ENCODE measurements around the gene ZBP1. TPM values are rescaled to one million over a fixed set of nuclear protein-coding genes. Genes with fewer than 3 reads are reported as not detected.

ZBP1 gene
- total RNA-seq, 1 experiment from 2014 or later: not detected

GRCh38 chr20:57576002-57576401, 44.2 kb downstream of the ZBP1 start:
- BruUV-seq (replicated peaks): no TSS peak
- ChIA-PET CTCF (no interaction called here), POLR2A (no interaction called here), RAD21 (ENCODE audit: low non-redundant PET in 1 of 2, low total read pairs in 2 of 2, uncharacterized antibody in 2 of 2, unreplicated experiment in 2 of 2) (no interaction called here)
- Histone ChIP-seq H3K9ac (ENCODE audit: low read length) (no peak overlapping the region), H3K79me2 (ENCODE audit: insufficient read depth, low read length) (no peaks in the 10 kb centered on the region), H3K9me2 (ENCODE audit: insufficient read depth) (no peaks in the 10 kb centered on the region), H3K9me3 (ENCODE audit: control insufficient read depth in 1 of 2, insufficient read depth in 1 of 2, low read depth in 1 of 2, low read length in 2 of 2) (no peaks in the 10 kb centered on the region), H3K36me3 (ENCODE audit: control insufficient read depth in 1 of 2, insufficient read depth in 2 of 2, low read length in 2 of 2) (no peaks in the 10 kb centered on the region), H3K4me1 (ENCODE audit: control insufficient read depth in 1 of 2, insufficient read depth in 2 of 2, low read length in 2 of 2) (no peaks in the 10 kb centered on the region), H4K20me1 (ENCODE audit: insufficient read depth) (no peaks in the 10 kb centered on the region), H3K27ac (ENCODE audit: low read depth, low read length) (no peak overlapping the region), H3K27me3 (ENCODE audit: insufficient read depth, low read length) (peaks cover 59% of the 10 kb centered on the region), H3K4me3 (replicated peaks in 1 of 2; ENCODE audit: low read depth in 1 of 2, low read length in 2 of 2) (no peak overlapping the region), H2AFZ (ENCODE audit: low read depth, low read length, poor library complexity, severe bottlenecking) (no peak overlapping the region), H3K4me2 (ENCODE audit: low read length) (no peak overlapping the region)
- TF ChIP-seq POLR2AphosphoS5 (IDR thresholded peaks at IDR 0.05; ENCODE audit: low read depth, low read length) (no peak), SRF (IDR thresholded peaks at IDR 0.05; ENCODE audit: low read depth) (no peak), REST (IDR thresholded peaks at IDR 0.05; ENCODE audit: low read depth) (no peak), EGR1 (IDR thresholded peaks at IDR 0.05; ENCODE audit: low read depth) (no peak), SIN3A (IDR thresholded peaks at IDR 0.05; ENCODE audit: low read depth) (no peak), JUND (IDR thresholded peaks at IDR 0.05) (no peak), TCF7L2 (IDR thresholded peaks at IDR 0.05; ENCODE audit: borderline replicate concordance, extremely low read depth, insufficient read depth, insufficient read length) (no peak), ZFX (IDR thresholded peaks at IDR 0.05) (no peak), EZH2phosphoT487 (IDR thresholded peaks at IDR 0.05; ENCODE audit: borderline replicate concordance) (no peak), SP1 (IDR thresholded peaks at IDR 0.05; ENCODE audit: low read depth) (no peak), ATF3 (IDR thresholded peaks at IDR 0.05) (no peak), EZH2 (IDR thresholded peaks at IDR 0.05) (no peak), POLR2A (IDR thresholded peaks at IDR 0.05; ENCODE audit: borderline replicate concordance, extremely low read depth, insufficient read depth, insufficient read length) (no peak), YY1 (IDR thresholded peaks at IDR 0.05; ENCODE audit: extremely low read depth, insufficient replicate concordance, low read depth, low read length) (no peak), ZNF274 (IDR thresholded peaks at IDR 0.05; ENCODE audit: low read depth, low read length) (no peak)
- intact Hi-C loops (cut with micrococcal nuclease): no loop called here
- ATAC-seq: no peak
- no peak for DNase-seq (ENCODE audit: low read depth, low spot score)

Measured in HCT116 (cell line).